ENCODE results near the gene CACNB2. TPM values are rescaled to one million over a fixed set of nuclear protein-coding genes. Genes with fewer than 3 reads are reported as not detected.

The CACNB2 gene
- total and polyA plus RNA-seq, 2 donors (not counting 3 experiments of a cell fraction or from before 2014, with no cell fraction given), result not detected

DNA sequence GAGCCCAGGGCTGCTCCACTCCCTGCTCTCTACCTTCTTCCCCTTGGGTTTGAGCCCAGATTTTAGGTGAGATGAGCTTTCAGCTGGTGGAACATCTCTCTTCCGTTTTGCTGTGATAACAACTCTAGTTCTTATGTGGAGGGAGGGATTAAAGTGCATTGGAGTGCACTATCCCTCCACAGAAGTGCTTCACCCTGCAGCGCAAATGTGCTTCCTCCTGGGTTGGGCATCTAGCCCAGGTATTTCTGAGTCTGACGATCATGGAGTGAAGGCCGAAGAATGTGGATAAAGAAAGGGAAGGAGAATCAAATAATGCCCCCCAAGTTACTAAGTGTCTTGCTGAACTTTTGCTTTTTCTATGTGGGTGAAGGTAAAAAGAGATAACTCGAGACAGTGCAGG is 157.4 kb downstream of the CACNB2 start:
- H3K36me3 ChIP-seq (ENCODE audit: control insufficient read depth in 2 of 2, extremely low read depth in 1 of 2, insufficient read depth in 2 of 2, low read length in 2 of 2), result no peaks in the 10 kb centered on the region
- no peaks in the 10 kb centered on the region for H3K4me1 ChIP-seq (ENCODE audit: control insufficient read depth, extremely low read depth, insufficient read depth, low read length)
- dilution Hi-C loops (cut with MboI; ENCODE audit: extremely low pct_ligation_motif_present, low sequenced_read_pairs), result no loop called here
- intact Hi-C loops (cut with micrococcal nuclease), result no loop called here
- no peak overlapping the region for H3K4me3 ChIP-seq (replicated peaks in 1 of 3; ENCODE audit: insufficient read depth in 1 of 3, low read depth in 1 of 3, low read length in 3 of 3)
- no peak for FAIRE-seq
- no peaks in the 10 kb centered on the region for H3K27me3 ChIP-seq (ENCODE audit: control insufficient read depth in 2 of 2, insufficient read depth in 2 of 2, low read length in 2 of 2)
- no peaks in the 10 kb centered on the region for H4K20me1 ChIP-seq (replicated peaks; ENCODE audit: control insufficient read depth, extremely low read depth, insufficient read depth, low read length)
- ChIA-PET CTCF (no interaction called here), POLR2A (no interaction called here)
- no peak overlapping the region for H3K4me2 ChIP-seq (ENCODE audit: insufficient read depth, low read length)
- no peak overlapping the region for H3K9ac ChIP-seq (replicated peaks; ENCODE audit: extremely low read depth, insufficient read depth, low read length)
- no peak for TF ChIP-seq MYC (IDR thresholded peaks at IDR 0.05; ENCODE audit: low read depth, low read length)
- no peaks in the 10 kb centered on the region for H3K79me2 ChIP-seq (ENCODE audit: control insufficient read depth, insufficient read depth, low read length)
- no peaks in the 10 kb centered on the region for H3K9me1 ChIP-seq (replicated peaks; ENCODE audit: control insufficient read depth, extremely low read depth, insufficient read depth, low read length)
- peaks cover 2% of the 10 kb centered on the region for H3K9me3 ChIP-seq (replicated peaks; ENCODE audit: control insufficient read depth, insufficient read depth, low read length)
- DNase-seq (ENCODE audit: low read depth, low spot score), result no peak
- no peak overlapping the region for H3K27ac ChIP-seq (ENCODE audit: insufficient read depth, low read depth, low read length)
- no peak overlapping the region for H2AFZ ChIP-seq (ENCODE audit: low read depth, low read length)
- BruUV-seq (replicated peaks), result no TSS peak

DNA sequence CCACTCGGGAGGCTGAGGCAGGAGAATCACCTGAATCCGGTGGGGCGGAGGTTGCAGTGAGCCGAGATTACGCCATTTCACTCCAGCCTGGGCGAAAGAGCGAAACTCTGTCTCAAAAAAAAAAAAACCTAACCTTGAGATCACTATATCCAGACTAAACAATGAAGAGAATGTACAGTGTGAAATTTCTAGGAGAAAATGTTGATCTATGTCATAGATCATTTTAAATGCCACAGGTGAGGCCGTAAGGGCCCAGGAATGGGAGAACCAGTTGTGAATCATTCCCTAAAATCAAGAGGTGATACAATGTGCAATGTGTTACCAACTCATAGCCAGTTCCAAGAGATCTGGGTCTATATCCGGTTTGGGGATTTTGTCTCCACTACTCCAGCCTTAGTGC is 158.0 kb downstream of the CACNB2 start:
- FAIRE-seq (no peak), DNase-seq (ENCODE audit: low read depth, low spot score) (no peak)
- H3K9me3 ChIP-seq (replicated peaks; ENCODE audit: control insufficient read depth, insufficient read depth, low read length), result peaks cover 2% of the 10 kb centered on the region
- no peak overlapping the region for H3K4me3 ChIP-seq (replicated peaks in 1 of 3; ENCODE audit: insufficient read depth in 1 of 3, low read depth in 1 of 3, low read length in 3 of 3)
- no peaks in the 10 kb centered on the region for H4K20me1 ChIP-seq (replicated peaks; ENCODE audit: control insufficient read depth, extremely low read depth, insufficient read depth, low read length)
- no peaks in the 10 kb centered on the region for H3K27me3 ChIP-seq (ENCODE audit: control insufficient read depth in 2 of 2, insufficient read depth in 2 of 2, low read length in 2 of 2)
- H3K36me3 ChIP-seq (ENCODE audit: control insufficient read depth in 2 of 2, extremely low read depth in 1 of 2, insufficient read depth in 2 of 2, low read length in 2 of 2), result no peaks in the 10 kb centered on the region
- H3K9ac ChIP-seq (replicated peaks; ENCODE audit: extremely low read depth, insufficient read depth, low read length), result no peak overlapping the region
- no TSS peak for BruUV-seq (replicated peaks)
- TF ChIP-seq GATA2 (IDR thresholded peaks at IDR 0.05; ENCODE audit: insufficient read depth, insufficient read length, low read depth, low read length), result no peak
- TF ChIP-seq JUN (IDR thresholded peaks at IDR 0.05; ENCODE audit: borderline replicate concordance, insufficient read depth, insufficient read length, low read depth), result no peak
- no peak for TF ChIP-seq MAX (IDR thresholded peaks at IDR 0.05; ENCODE audit: insufficient read depth, insufficient read length)
- TF ChIP-seq, protein P1, sequence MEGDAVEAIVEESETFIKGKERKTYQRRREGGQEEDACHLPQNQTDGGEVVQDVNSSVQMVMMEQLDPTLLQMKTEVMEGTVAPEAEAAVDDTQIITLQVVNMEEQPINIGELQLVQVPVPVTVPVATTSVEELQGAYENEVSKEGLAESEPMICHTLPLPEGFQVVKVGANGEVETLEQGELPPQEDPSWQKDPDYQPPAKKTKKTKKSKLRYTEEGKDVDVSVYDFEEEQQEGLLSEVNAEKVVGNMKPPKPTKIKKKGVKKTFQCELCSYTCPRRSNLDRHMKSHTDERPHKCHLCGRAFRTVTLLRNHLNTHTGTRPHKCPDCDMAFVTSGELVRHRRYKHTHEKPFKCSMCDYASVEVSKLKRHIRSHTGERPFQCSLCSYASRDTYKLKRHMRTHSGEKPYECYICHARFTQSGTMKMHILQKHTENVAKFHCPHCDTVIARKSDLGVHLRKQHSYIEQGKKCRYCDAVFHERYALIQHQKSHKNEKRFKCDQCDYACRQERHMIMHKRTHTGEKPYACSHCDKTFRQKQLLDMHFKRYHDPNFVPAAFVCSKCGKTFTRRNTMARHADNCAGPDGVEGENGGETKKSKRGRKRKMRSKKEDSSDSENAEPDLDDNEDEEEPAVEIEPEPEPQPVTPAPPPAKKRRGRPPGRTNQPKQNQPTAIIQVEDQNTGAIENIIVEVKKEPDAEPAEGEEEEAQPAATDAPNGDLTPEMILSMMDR (IDR thresholded peaks at IDR 0.05; ENCODE audit: extremely low read depth in 1 of 2, insufficient read depth in 1 of 2, low read depth in 1 of 2, low read length in 2 of 2), result no peak
- no peak for TF ChIP-seq POLR2A (IDR thresholded peaks at IDR 0.05; ENCODE audit: low read depth, low read length)
- TF ChIP-seq MYC (IDR thresholded peaks at IDR 0.05; ENCODE audit: low read depth, low read length), result no peak
- no peak for TF ChIP-seq EZH2 (IDR thresholded peaks at IDR 0.05; ENCODE audit: borderline replicate concordance, low read depth, low read length, severe bottlenecking)
- no peaks in the 10 kb centered on the region for H3K9me1 ChIP-seq (replicated peaks; ENCODE audit: control insufficient read depth, extremely low read depth, insufficient read depth, low read length)
- H3K4me2 ChIP-seq (ENCODE audit: insufficient read depth, low read length), result no peak overlapping the region
- dilution Hi-C loops (cut with MboI; ENCODE audit: extremely low pct_ligation_motif_present, low sequenced_read_pairs) (no loop called here), intact Hi-C loops (cut with micrococcal nuclease) (no loop called here)
- POLR2A ChIA-PET, result no interaction called here
- no peaks in the 10 kb centered on the region for H3K79me2 ChIP-seq (ENCODE audit: control insufficient read depth, insufficient read depth, low read length)
- H3K4me1 ChIP-seq (ENCODE audit: control insufficient read depth, extremely low read depth, insufficient read depth, low read length), result no peaks in the 10 kb centered on the region
- H3K27ac ChIP-seq (ENCODE audit: insufficient read depth, low read depth, low read length), result no peak overlapping the region
- CTCF ChIA-PET, result no interaction called here
- H2AFZ ChIP-seq (ENCODE audit: low read depth, low read length), result no peak overlapping the region

All from endothelial cell of umbilical vein (primary cell).